ENCODE data around the gene OR9Q1. TPM values are rescaled to one million over a fixed set of nuclear protein-coding genes. Genes with fewer than 3 reads are reported as not detected.

The OR9Q1 gene
- total RNA-seq, 1 donor from 2014 or later = not detected

- H3K9me3 ChIP-seq = no peaks in the 10 kb centered on the region
- TF ChIP-seq POLR2A (IDR thresholded peaks at IDR 0.05) = no peak
- no peak overlapping the region for H3K27ac ChIP-seq
- no peaks in the 10 kb centered on the region for H3K36me3 ChIP-seq
- intact Hi-C loops (cut with DNase I) = no loop called here
- H3K27me3 ChIP-seq = no peaks in the 10 kb centered on the region
- no peak overlapping the region for H3K4me3 ChIP-seq
- no peak for DNase-seq (ENCODE audit: extremely low spot score in 2 of 2)
- no peaks in the 10 kb centered on the region for H3K4me1 ChIP-seq
Measured at GRCh38 chr11:58046231-58046630, 22.6 kb downstream of the OR9Q1 start.

GRCh38 chr11:58047818-58048217 lies 24.1 kb downstream of the OR9Q1 start:
- no peaks in the 10 kb centered on the region for H3K27me3 ChIP-seq
- no peaks in the 10 kb centered on the region for H3K9me3 ChIP-seq
- no peak overlapping the region for H3K27ac ChIP-seq
- no peaks in the 10 kb centered on the region for H3K36me3 ChIP-seq
- no peaks in the 10 kb centered on the region for H3K4me1 ChIP-seq
- intact Hi-C loops (cut with DNase I) = no loop called here
- no peak for DNase-seq (ENCODE audit: extremely low spot score in 2 of 2)
- TF ChIP-seq POLR2AphosphoS5 (IDR thresholded peaks at IDR 0.05; ENCODE audit: insufficient read depth in 1 of 2, low read depth in 1 of 2) = no peak
- TF ChIP-seq CTCF (IDR thresholded peaks at IDR 0.05) = no peak
- no peak for TF ChIP-seq POLR2A (IDR thresholded peaks at IDR 0.05)
- H3K4me3 ChIP-seq = no peak overlapping the region

- intact Hi-C loops (cut with DNase I) = no loop called here
- DNase-seq (ENCODE audit: extremely low spot score in 2 of 2) = no peak
- no peaks in the 10 kb centered on the region for H3K27me3 ChIP-seq
- H3K36me3 ChIP-seq = no peaks in the 10 kb centered on the region
- H3K27ac ChIP-seq = no peak overlapping the region
- H3K4me3 ChIP-seq = no peak overlapping the region
- no peaks in the 10 kb centered on the region for H3K9me3 ChIP-seq
- no peak for TF ChIP-seq CTCF (IDR thresholded peaks at IDR 0.05)
- H3K4me1 ChIP-seq = no peaks in the 10 kb centered on the region
Measured at GRCh38 chr11:58055806-58056401, 32.2 kb downstream of the OR9Q1 start.

GRCh38 chr11:58057481-58057880 lies 33.8 kb downstream of the OR9Q1 start:
- no peak for DNase-seq (ENCODE audit: extremely low spot score in 2 of 2)
- TF ChIP-seq POLR2AphosphoS5 (IDR thresholded peaks at IDR 0.05; ENCODE audit: insufficient read depth in 1 of 2, low read depth in 1 of 2) (no peak), CTCF (IDR thresholded peaks at IDR 0.05) (no peak), POLR2A (IDR thresholded peaks at IDR 0.05) (no peak)
- intact Hi-C loops (cut with DNase I) = no loop called here
- H3K27me3 ChIP-seq = no peaks in the 10 kb centered on the region
- H3K27ac ChIP-seq = no peak overlapping the region
- H3K4me3 ChIP-seq = no peak overlapping the region
- no peaks in the 10 kb centered on the region for H3K9me3 ChIP-seq
- H3K4me1 ChIP-seq = no peaks in the 10 kb centered on the region
- no peaks in the 10 kb centered on the region for H3K36me3 ChIP-seq

- no peaks in the 10 kb centered on the region for H3K27me3 ChIP-seq
- H3K4me3 ChIP-seq = no peak overlapping the region
- no peaks in the 10 kb centered on the region for H3K9me3 ChIP-seq
- DNase-seq (ENCODE audit: extremely low spot score in 2 of 2) = no peak
- no peak overlapping the region for H3K27ac ChIP-seq
- no peak for TF ChIP-seq POLR2AphosphoS5 (IDR thresholded peaks at IDR 0.05; ENCODE audit: insufficient read depth in 1 of 2, low read depth in 1 of 2)
- no peak for TF ChIP-seq POLR2A (IDR thresholded peaks at IDR 0.05)
- no peak for TF ChIP-seq CTCF (IDR thresholded peaks at IDR 0.05)
- H3K36me3 ChIP-seq = no peaks in the 10 kb centered on the region
- intact Hi-C loops (cut with DNase I) = no loop called here
- H3K4me1 ChIP-seq = no peaks in the 10 kb centered on the region
Measured at GRCh38 chr11:58058276-58059006, 34.8 kb downstream of the OR9Q1 start.

Data from vagina (tissue), 2 donors.